AG08396 (cell line): ENCODE results near the gene KLRF1.
"Not testable (repeated sequence)": the region's sequence is repeated elsewhere in the genome, so short reads cannot be mapped to it uniquely, and the experiment has no call there.

ENCODE experiments used
- DNase-seq: peaks from one replicate; pipeline ENCODE4 v3.0.0; 2012; ENCODE audit warnings: low spot score, mixed read lengths

The KLRF1 gene

GRCh38 chr12:9869307-9870161 is 42.3 kb downstream of the KLRF1 start, which contains the start of gene CLEC2B:
TSS of gene CLEC2B (minus strand) at chr12:9869354.
- DNase-seq, result peak; percentile 40

GRCh38 chr12:9870286-9870866 is 43.1 kb downstream of the KLRF1 start:
- DNase-seq, result no peak

- no peak for DNase-seq
Measured at GRCh38 chr12:9872162-9872561, 44.9 kb downstream of the KLRF1 start.

- DNase-seq, result no peak
Measured at GRCh38 chr12:9872742-9873141, 45.5 kb downstream of the KLRF1 start.

GRCh38 chr12:9876120-9876519 is 48.8 kb downstream of the KLRF1 start:
- DNase-seq, result not testable (repeated sequence)

GRCh38 chr12:9880532-9881078 is 53.3 kb downstream of the KLRF1 start:
- no peak for DNase-seq

GRCh38 chr12:9881246-9881645 is 54.0 kb downstream of the KLRF1 start, which contains the start of gene KLRF2:
TSS of gene KLRF2 (plus strand) at chr12:9881489. CDS start at chr12:9881596, 107 bp downstream.
- DNase-seq, result no peak

- DNase-seq, result no peak
Measured at GRCh38 chr12:9881988-9882387, 54.7 kb downstream of the KLRF1 start.

GRCh38 chr12:9883175-9883574 is 55.9 kb downstream of the KLRF1 start:
- DNase-seq, result no peak

GRCh38 chr12:9888665-9889273 is 61.5 kb downstream of the KLRF1 start:
- DNase-seq, result no peak
